Prostate gland (tissue), 2 donors: ENCODE data around the gene APBB3. TPM values are rescaled to one million over a fixed set of nuclear protein-coding genes. Genes with fewer than 3 reads are reported as not detected.

ENCODE experiments used
- DNase-seq: peaks from one replicate; pipeline ENCODE4 v3.0.0-alpha.2; 2019; ENCODE audit warnings: low spot score
- H3K27ac ChIP-seq, 2 donors: fragments of 200-600 bp; sonication (generic); 2 replicates each; pipeline ENCODE4 v1.5.1; 2017 to 2019
- H3K27me3 ChIP-seq: fragments of 200-600 bp; sonication (generic); replicated peaks from 2 replicates; pipeline ENCODE4 v1.5.1; 2019; ENCODE audit not compliant: insufficient read depth
- H3K36me3 ChIP-seq, 2 donors: fragments of 200-600 bp; sonication (generic); 1 replicate in 1 of 2; 2 replicates in 1 of 2; pipeline versions ENCODE4 v1.5.1 to v1.8.1; 2017 to 2019
- H3K4me1 ChIP-seq: fragments of 200-600 bp; sonication (generic); replicated peaks from 2 replicates; pipeline ENCODE4 v1.5.1; 2019
- H3K4me3 ChIP-seq, 2 donors: fragments of 200-600 bp; sonication (generic); 2 replicates each; pipeline ENCODE4 v1.5.1; 2017 to 2019
- H3K9me3 ChIP-seq: fragments of 200-600 bp; sonication (generic); 2 replicates; pipeline ENCODE4 v1.5.1; 2017
- POLR2A ChIP-seq: fragments of 450-650 bp; IDR thresholded peaks from one replicate; pipeline ENCODE4 v1.6.1; 2016; ENCODE audit warnings: antibody characterized with exemption, mild to moderate bottlenecking
- POLR2AphosphoS5 ChIP-seq: sonication (generic); formaldehyde crosslinking; IDR thresholded peaks from one replicate; pipeline ENCODE4 v1.6.1; 2017; ENCODE audit warnings: antibody characterized with exemption
- WGBS: methylation state at CpG from one replicate; pipeline ENCODE4 v1.1.5; 2018; 5-methylcytosine and 5-hydroxymethylcytosine counted together
- intact Hi-C: fragments of 100-400 bp; cut with DNase I; formaldehyde crosslinking; loops from one replicate; pipeline ENCODE4 v1.14.2; 2022
- total RNA-seq, 2 donors: library from RNA; depleted of rRNA; stranded (reverse); fragments of >200 nt; gene quantifications; one replicate each; pipeline ENCODE4 v1.1.0, GENCODE V29; 2016
- TF ChIP-seq, protein P1 (sequence below), 4 experiments: fragments of 200-600 bp in 2 of 4; fragments of 450-650 bp in 2 of 4; sonication (generic) in 2 of 4; IDR thresholded peaks; 1 replicate in 3 of 4; 2 replicates in 1 of 4; pipeline ENCODE4 v1.5.1; 2016 to 2019; ENCODE audit warnings: antibody characterized with exemption in 4 of 4, mild to moderate bottlenecking in 2 of 4, moderate library complexity in 2 of 4

Gene APBB3
- total RNA-seq, 2 donors from 2014 or later, result 23.7 to 70.7 TPM

DNA sequence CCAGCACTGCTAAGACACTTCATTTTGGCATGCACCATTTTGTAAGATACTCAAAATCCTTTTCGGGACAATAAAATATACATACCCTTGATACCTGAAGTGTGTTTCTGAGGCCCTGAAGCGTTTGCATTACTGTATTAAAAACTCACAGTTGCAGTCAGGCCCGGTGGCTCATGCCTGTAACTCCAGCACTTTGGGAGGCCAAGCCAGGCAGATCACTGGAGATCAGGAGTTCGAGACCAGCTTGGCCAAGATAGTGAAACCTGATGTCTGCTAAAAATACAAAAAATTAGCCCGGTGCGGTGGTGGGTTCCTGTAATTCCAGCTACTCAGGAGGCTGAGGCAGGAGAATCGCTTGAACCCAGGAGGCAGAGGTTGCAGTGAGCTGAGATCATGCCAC, 19.4 kb downstream of the APBB3 start:
- TF ChIP-seq POLR2AphosphoS5 (no peak), POLR2A (no peak)
- TF ChIP-seq, protein P1, sequence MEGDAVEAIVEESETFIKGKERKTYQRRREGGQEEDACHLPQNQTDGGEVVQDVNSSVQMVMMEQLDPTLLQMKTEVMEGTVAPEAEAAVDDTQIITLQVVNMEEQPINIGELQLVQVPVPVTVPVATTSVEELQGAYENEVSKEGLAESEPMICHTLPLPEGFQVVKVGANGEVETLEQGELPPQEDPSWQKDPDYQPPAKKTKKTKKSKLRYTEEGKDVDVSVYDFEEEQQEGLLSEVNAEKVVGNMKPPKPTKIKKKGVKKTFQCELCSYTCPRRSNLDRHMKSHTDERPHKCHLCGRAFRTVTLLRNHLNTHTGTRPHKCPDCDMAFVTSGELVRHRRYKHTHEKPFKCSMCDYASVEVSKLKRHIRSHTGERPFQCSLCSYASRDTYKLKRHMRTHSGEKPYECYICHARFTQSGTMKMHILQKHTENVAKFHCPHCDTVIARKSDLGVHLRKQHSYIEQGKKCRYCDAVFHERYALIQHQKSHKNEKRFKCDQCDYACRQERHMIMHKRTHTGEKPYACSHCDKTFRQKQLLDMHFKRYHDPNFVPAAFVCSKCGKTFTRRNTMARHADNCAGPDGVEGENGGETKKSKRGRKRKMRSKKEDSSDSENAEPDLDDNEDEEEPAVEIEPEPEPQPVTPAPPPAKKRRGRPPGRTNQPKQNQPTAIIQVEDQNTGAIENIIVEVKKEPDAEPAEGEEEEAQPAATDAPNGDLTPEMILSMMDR (IDR thresholded peaks at IDR 0.05), result no peak
- intact Hi-C loops, result loop anchor here (5.0 kb wide), 1 partner anchor 92 kb away; the partner anchor contains the start of gene TMCO6
- no peak for DNase-seq
- over 99% methylated on average over 7 of the region's 7 CpGs for WGBS
- H3K9me3 ChIP-seq, result no peaks in the 10 kb centered on the region
- H3K4me1 ChIP-seq, result peaks cover 21% of the 10 kb centered on the region
- H3K36me3 ChIP-seq, result peaks cover 0 to 8% of the 10 kb centered on the region in 2 donors
- H3K27ac ChIP-seq, result no peak overlapping the region
- H3K27me3 ChIP-seq, result no peaks in the 10 kb centered on the region
- H3K4me3 ChIP-seq, result no peak overlapping the region

DNA sequence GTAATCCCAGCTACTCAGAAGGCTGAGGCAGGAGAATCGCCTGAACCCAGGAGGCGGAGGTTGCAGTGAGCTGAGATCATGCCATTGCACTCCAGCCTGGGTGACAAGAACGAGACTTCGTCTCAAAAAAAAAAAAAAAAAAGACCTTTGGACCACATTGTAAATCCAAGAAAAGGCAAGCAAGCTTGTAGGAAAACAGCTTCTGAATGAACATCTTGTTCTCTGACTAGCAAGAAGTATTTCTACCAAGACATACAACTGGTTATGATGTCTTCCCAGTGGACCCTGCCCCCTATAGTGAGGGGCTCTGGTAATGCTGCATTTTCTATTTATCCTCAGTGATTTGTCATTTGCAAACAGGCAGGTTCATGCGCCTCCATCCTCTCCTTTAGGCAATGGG, 21.4 kb downstream of the APBB3 start:
- WGBS, result 90% methylated on average over 5 of the region's 5 CpGs
- intact Hi-C loops, result no loop called here
- peaks cover 0 to 6% of the 10 kb centered on the region in 2 donors for H3K36me3 ChIP-seq

DNA sequence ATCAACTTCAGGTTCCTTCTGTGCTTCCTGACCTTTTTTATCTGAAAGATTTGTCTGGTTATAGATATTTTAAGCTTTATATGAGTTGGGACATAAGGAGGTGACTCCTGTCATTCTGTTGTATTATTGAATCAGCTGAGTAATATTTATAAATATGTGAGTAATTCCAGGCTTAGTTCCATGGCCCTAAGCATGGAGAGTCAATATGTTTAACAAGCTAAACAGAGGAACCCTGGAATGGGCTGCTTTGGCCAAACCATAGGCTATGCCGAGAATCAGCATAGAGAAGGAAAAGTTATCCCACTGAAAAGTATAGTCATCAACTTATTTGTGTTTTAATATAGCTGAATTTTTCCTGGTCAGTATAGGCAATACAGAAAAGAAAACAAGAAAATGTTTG, 24.2 kb downstream of the APBB3 start:
- DNase-seq, result no peak
- no peaks in the 10 kb centered on the region for H3K9me3 ChIP-seq
- no peak overlapping the region for H3K4me3 ChIP-seq
- no peak overlapping the region for H3K27ac ChIP-seq
- peaks cover 0 to 6% of the 10 kb centered on the region in 2 donors for H3K36me3 ChIP-seq
- TF ChIP-seq, protein P1 (IDR thresholded peaks at IDR 0.05), result no peak
- TF ChIP-seq POLR2AphosphoS5 (no peak), POLR2A (no peak)
- H3K4me1 ChIP-seq, result no peaks in the 10 kb centered on the region
- intact Hi-C loops, result no loop called here
- no peaks in the 10 kb centered on the region for H3K27me3 ChIP-seq
- WGBS, result 93% methylated on average over 1 of the region's 1 CpG

More for the DNA sequence above, 21.4 kb downstream of the APBB3 start:
- Histone ChIP-seq H3K27ac (no peak overlapping the region), H3K4me3 (no peak overlapping the region), H3K27me3 (no peaks in the 10 kb centered on the region), H3K4me1 (peaks cover 5% of the 10 kb centered on the region), H3K9me3 (no peaks in the 10 kb centered on the region)
- DNase-seq, result no peak
- TF ChIP-seq POLR2AphosphoS5 (no peak), POLR2A (no peak)
- TF ChIP-seq, protein P1 (IDR thresholded peaks at IDR 0.05), result no peak

DNA sequence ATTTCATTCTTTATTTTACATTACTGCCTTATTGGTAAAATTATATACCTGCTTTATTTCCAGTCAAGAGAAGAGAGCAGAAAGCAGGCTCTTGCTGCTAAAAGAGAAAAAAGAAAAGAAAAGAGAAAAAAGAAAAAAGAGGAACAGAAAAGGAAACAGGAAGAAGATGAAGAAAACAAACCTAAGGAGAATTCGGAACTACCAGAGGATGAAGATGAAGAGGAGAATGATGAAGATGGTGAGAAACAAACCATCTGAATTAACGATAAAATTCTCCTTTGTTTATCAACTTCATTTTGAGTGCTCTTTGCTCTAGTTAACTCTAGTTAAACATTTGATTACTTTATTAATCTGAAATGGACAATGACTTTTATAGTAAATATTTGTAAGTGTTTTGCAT, 40.4 kb downstream of the APBB3 start:
- peaks cover 6 to 9% of the 10 kb centered on the region in 2 donors for H3K36me3 ChIP-seq
- H3K27me3 ChIP-seq, result no peaks in the 10 kb centered on the region
- TF ChIP-seq POLR2A (no peak), POLR2AphosphoS5 (no peak)
- TF ChIP-seq, protein P1 (IDR thresholded peaks at IDR 0.05), result no peak
- H3K9me3 ChIP-seq, result no peaks in the 10 kb centered on the region
- no peak for DNase-seq
- no peaks in the 10 kb centered on the region for H3K4me1 ChIP-seq
- intact Hi-C loops, result no loop called here
- H3K4me3 ChIP-seq, result no peak overlapping the region
- no peak overlapping the region for H3K27ac ChIP-seq
- 87% methylated on average over 2 of the region's 2 CpGs for WGBS

DNA sequence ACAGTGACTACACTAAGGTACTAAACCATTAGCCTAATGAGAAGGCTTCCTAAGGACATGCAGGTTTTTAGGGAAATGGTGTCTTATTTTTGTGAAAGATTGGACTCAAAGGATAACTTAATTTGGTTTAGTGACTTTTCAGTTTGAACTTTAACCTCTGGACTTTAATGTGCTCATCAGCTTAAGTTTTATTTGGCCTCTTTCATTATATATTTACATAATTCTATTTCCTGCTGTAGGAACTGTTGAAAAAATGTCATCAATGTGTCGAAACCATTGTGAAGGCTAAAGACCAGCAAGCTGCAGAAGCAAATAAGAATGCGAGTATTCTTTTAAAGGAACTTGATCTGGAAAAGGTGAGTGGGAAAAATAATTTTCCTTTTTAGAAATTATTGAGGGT, 51.3 kb downstream of the APBB3 start:
- Histone ChIP-seq H3K4me1 (no peaks in the 10 kb centered on the region), H3K4me3 (no peak overlapping the region), H3K9me3 (no peaks in the 10 kb centered on the region), H3K36me3 (peaks cover 6% of the 10 kb centered on the region in 2 donors), H3K27ac (no peak overlapping the region), H3K27me3 (no peaks in the 10 kb centered on the region)
- 95% methylated on average over 2 of the region's 2 CpGs for WGBS
- no peak for DNase-seq
- intact Hi-C loops, result no loop called here
- TF ChIP-seq POLR2A, result no peak
- TF ChIP-seq, protein P1 (IDR thresholded peaks at IDR 0.05), result no peak
- TF ChIP-seq POLR2AphosphoS5, result no peak
